NCI-H1694 treated with DMSO at 0.1 percent for 48 hours (cell line): ENCODE results near the gene DACH1.
A peak's percentile ranks its signal among the peaks of the same experiment; 100 is the strongest.

ENCODE experiments used
- DNase-seq: peaks from one replicate; lab custom pipeline; 2025; lab: John Stamatoyannopoulos, UW

DACH1 gene

GRCh38 chr13:71489041-71489440 is 378.0 kb downstream of the DACH1 start:
- no peak for DNase-seq

GRCh38 chr13:71488201-71488600 is 378.8 kb downstream of the DACH1 start:
- no peak for DNase-seq

- no peak for DNase-seq
Observed at GRCh38 chr13:71485913-71486312, 381.1 kb downstream of the DACH1 start.

GRCh38 chr13:71483733-71484132 is 383.3 kb downstream of the DACH1 start:
- no peak for DNase-seq

GRCh38 chr13:71481501-71481900 is 385.5 kb downstream of the DACH1 start:
- no peak for DNase-seq

- DNase-seq = no peak
Observed at GRCh38 chr13:71481046-71481445, 386.0 kb downstream of the DACH1 start.

- DNase-seq = no peak
Observed at GRCh38 chr13:71477735-71478134, 389.3 kb downstream of the DACH1 start.

- peak; percentile 93 for DNase-seq
Observed at GRCh38 chr13:71474936-71475335, 392.1 kb downstream of the DACH1 start.

GRCh38 chr13:71469626-71470025 is 397.4 kb downstream of the DACH1 start:
- DNase-seq = no peak

- DNase-seq = peak; percentile 48
Observed at GRCh38 chr13:71464686-71465085, 402.3 kb downstream of the DACH1 start.

- DNase-seq = no peak
Observed at GRCh38 chr13:71461892-71462291, 405.1 kb downstream of the DACH1 start.

GRCh38 chr13:71460211-71460610 is 406.8 kb downstream of the DACH1 start:
- no peak for DNase-seq

GRCh38 chr13:71459708-71460107 is 407.3 kb downstream of the DACH1 start:
- DNase-seq = no peak

- no peak for DNase-seq
Observed at GRCh38 chr13:71457645-71458044, 409.4 kb downstream of the DACH1 start.

GRCh38 chr13:71456136-71456535 is 410.9 kb downstream of the DACH1 start:
- no peak for DNase-seq

- DNase-seq = no peak
Observed at GRCh38 chr13:71454509-71454908, 412.5 kb downstream of the DACH1 start.

- DNase-seq = no peak
Observed at GRCh38 chr13:71448080-71448630, 418.8 kb downstream of the DACH1 start.

GRCh38 chr13:71437704-71438103 is 429.3 kb downstream of the DACH1 start:
- DNase-seq = no peak

GRCh38 chr13:71430681-71431080 is 436.3 kb downstream of the DACH1 start:
- DNase-seq = no peak

- no peak for DNase-seq
Observed at GRCh38 chr13:71417205-71417604, 449.8 kb downstream of the DACH1 start.

GRCh38 chr13:71412231-71412630 is 454.8 kb downstream of the DACH1 start:
- no peak for DNase-seq

GRCh38 chr13:71408416-71408815 is 458.6 kb downstream of the DACH1 start:
- DNase-seq = no peak

- DNase-seq = no peak
Observed at GRCh38 chr13:71399631-71400215, 467.3 kb downstream of the DACH1 start.

GRCh38 chr13:71396149-71396548 is 470.9 kb downstream of the DACH1 start:
- no peak for DNase-seq
